Esophagus muscularis mucosa (tissue), 4 donors: ENCODE data around the gene CNTNAP2.

Experiments
- EP300 ChIP-seq: sonication (generic); formaldehyde crosslinking; IDR thresholded peaks from one replicate; pipeline ENCODE4 v1.6.1; 2017; ENCODE audit warnings: antibody characterized with exemption
- POLR2A ChIP-seq: fragments of 450-650 bp; IDR thresholded peaks from one replicate; pipeline ENCODE4 v1.6.1; 2017; ENCODE audit warnings: antibody characterized with exemption, moderate library complexity, mild to moderate bottlenecking, low read depth
- POLR2AphosphoS5 ChIP-seq, 2 donors: sonication (generic); formaldehyde crosslinking; IDR thresholded peaks; one replicate each; pipeline ENCODE4 v1.6.1; 2017; ENCODE audit warnings: antibody characterized with exemption in 2 of 2
- TF ChIP-seq, protein P1 (sequence below), 3 experiments: fragments of 200-600 bp in 2 of 3; fragments of 450-650 bp in 1 of 3; sonication (generic) in 2 of 3; IDR thresholded peaks; one replicate each; pipeline ENCODE4 v1.5.1; 2017 to 2019; ENCODE audit warnings: antibody characterized with exemption in 3 of 3, mild to moderate bottlenecking in 2 of 3, moderate library complexity in 1 of 3

DNA sequence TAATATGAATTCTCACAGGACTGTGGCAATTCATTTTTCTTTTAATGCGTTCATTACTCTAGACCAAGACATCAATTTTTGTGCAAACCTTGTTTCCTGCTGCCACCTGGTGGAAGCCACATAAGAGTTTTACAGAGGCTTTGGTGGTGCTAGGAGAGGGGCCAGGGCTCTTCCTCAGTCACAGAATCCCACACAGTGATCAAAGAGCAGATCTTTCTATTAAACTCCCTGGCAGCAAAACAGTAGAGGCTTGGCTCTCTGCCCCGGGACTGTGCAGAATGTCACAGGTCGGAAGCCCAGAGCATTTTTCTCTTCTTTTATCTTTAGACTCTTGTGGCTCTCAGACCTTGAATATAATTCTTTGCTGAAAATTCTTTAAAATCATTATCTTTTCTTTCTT, 1967.5 kb downstream of the CNTNAP2 start:
- TF ChIP-seq POLR2A (no peak), EP300 (no peak), POLR2AphosphoS5 (IDR thresholded peaks at IDR 0.05) (no peak)
- TF ChIP-seq, protein P1, sequence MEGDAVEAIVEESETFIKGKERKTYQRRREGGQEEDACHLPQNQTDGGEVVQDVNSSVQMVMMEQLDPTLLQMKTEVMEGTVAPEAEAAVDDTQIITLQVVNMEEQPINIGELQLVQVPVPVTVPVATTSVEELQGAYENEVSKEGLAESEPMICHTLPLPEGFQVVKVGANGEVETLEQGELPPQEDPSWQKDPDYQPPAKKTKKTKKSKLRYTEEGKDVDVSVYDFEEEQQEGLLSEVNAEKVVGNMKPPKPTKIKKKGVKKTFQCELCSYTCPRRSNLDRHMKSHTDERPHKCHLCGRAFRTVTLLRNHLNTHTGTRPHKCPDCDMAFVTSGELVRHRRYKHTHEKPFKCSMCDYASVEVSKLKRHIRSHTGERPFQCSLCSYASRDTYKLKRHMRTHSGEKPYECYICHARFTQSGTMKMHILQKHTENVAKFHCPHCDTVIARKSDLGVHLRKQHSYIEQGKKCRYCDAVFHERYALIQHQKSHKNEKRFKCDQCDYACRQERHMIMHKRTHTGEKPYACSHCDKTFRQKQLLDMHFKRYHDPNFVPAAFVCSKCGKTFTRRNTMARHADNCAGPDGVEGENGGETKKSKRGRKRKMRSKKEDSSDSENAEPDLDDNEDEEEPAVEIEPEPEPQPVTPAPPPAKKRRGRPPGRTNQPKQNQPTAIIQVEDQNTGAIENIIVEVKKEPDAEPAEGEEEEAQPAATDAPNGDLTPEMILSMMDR (IDR thresholded peaks at IDR 0.05), result peak; percentile 58 to 67 (median 66)
